Left renal cortex interstitium (tissue), 4 donors: Measurements from ENCODE around the gene ORAI2. TPM values are rescaled to one million over a fixed set of nuclear protein-coding genes. Genes with fewer than 3 reads are reported as not detected.
"Not testable (repeated sequence)": the region's sequence is repeated elsewhere in the genome, so short reads cannot be mapped to it uniquely, and the experiment has no call there.

Experiments used
- DNase-seq, 4 donors: peaks; one replicate each; pipeline ENCODE4 v3.0.0-alpha.2; 2013; ENCODE audit warnings: low read depth in 4 of 4, low spot score in 2 of 4, missing footprints in 1 of 4
- polyA plus RNA-seq, 4 donors: library from polyadenylated mRNA; unstranded; fragments of 120-200 nt; gene quantifications; one replicate each; pipeline ENCODE4 v1.2.1, GENCODE V29; 2013; ENCODE audit not compliant: insufficient read length in 4 of 4

Gene ORAI2
- polyA plus RNA-seq, 4 donors: 16.7 to 28.7 (median 22.5) TPM

GRCh38 chr7:102467581-102468477 lies 34.5 kb downstream of the ORAI2 start:
- DNase-seq: no peak

DNA sequence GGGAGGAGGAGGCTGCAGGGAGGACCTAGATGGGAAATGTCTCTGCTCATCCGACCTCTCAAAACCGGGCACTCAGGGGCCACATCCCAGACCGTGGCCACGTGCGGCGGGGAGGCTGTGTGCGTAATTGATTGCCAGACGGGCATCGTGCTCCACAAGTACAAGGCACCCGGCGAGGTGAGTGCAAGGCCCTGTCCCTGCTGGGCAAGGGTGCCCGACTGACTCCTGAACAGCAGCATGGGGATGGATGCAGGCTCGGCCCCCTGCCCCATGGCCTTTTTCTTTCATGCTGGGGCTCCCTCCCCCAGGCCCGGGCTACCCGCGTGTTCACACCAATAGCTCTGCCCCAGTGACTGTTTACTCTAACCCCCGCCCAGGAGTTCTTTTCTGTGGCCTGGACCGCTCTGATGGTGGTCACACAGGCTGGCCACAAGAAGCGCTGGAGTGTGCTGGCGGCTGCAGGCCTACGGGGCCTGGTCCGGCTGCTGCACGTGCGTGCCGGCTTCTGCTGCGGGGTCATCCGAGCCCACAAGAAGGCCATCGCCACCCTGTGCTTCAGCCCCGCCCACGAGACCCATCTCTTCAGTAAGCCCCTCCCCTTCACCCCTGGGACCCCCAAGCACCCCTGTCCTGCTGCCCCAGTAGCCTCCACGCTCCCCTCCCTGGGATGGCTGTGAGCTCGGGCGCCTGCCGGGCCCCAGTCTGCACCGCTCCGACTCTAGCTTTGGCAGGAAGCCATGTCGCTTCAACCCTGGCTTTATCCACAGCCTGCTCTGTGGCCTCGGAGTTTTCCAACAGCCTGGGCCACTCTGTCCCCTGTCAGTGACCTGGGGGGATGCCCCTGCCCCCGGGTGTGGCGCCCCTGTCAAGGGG lies 35.3 kb downstream of the ORAI2 start:
- no peak for DNase-seq

GRCh38 chr7:102469351-102469971 lies 36.1 kb downstream of the ORAI2 start:
- DNase-seq: no peak

- no peak for DNase-seq
Observed at GRCh38 chr7:102469972-102470825, 36.8 kb downstream of the ORAI2 start.

- no peak for DNase-seq
Observed at GRCh38 chr7:102471791-102472125, 38.4 kb downstream of the ORAI2 start.

GRCh38 chr7:102472126-102473041 lies 39.0 kb downstream of the ORAI2 start:
- DNase-seq: no peak

DNA sequence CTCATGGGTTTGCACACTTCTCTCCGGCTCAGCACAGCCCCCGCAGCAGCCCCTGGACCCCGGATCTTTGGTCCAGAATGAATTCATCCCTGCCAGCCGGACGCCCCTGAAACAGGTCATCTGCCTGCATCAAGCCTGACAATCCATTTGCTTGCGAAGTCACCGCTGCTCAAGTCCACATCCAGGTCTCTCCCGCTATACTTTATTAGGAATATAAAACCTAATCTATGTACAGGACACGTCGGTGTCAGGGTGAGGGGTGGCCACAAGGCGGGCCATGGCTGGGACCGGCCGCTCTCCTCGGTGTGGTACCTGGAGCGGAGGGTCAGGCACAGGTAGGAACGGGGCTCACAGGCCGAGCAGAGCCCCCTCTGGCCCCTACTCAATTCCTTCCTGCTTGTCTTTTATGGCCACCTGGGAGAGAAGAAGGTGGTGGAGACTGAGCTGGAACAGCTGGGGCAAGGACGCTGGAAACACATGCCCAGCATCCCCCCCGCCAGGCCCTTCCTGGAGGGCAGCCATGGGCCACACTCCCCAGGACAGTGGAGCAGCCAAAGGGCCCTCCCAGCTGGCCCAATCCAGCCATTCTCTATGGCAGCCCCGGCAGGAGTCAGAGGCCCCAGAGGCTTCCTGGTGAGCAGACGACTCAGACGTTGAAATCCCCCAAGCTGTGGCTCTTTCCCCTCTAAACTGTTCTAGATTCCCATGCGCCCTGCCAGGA lies 40.1 kb downstream of the ORAI2 start:
- no peak for DNase-seq

- DNase-seq: not testable (repeated sequence)
Observed at GRCh38 chr7:102474116-102474515, 40.7 kb downstream of the ORAI2 start.

GRCh38 chr7:102474736-102475435 lies 41.5 kb downstream of the ORAI2 start:
- not testable (repeated sequence) for DNase-seq

DNA sequence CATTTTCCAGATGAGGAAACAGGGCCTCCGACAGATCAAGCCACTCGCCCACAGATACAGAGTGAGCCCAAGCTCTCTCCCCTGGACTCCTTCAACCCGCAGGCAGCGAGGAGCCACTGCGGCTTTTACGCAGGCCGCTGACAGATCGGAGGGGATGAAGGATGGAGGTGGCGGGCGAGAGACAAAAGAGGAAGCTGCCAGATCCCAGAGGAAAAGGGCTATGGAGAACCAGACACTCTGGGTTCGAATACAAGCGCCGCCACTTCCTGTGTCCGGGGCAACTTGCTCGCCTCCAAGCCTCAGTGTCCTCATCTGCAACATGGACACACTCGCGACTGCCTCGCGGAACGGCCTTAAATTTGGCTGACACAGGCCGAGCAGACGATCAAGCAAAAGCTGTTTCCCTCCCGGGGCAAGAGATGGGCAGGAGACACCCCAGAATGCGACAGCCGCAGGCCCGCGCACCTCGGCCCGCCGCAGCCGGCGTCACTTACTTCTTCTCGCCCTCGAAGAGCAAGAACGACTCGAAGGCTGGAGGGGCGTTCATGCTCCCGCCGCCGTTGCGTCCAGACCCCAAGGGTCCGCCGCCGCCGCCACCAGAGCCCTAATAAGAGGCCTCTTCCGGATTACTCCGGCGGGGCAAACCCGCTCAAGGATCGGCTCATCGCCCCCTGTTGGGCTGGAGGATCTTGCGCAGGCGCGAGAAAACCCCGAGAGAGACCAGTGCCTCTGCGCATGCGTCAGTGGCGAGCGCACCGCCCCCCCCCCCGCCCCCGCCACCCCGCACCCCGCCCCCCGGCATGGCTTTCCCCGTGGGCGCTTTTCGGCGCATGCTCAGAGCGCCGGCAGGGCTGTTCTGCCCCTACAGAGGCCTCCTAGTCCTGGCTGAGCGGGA lies 45.2 kb downstream of the ORAI2 start, which contains the start of gene POLR2J:
POLR2J (minus strand) TSS at position 609 of the 895 bp plus-strand sequence; CDS start at position 547, 62 bp downstream.
- DNase-seq: peak in 2 of 4 donors; percentile 71 to 76

GRCh38 chr7:102479209-102479584 lies 45.8 kb downstream of the ORAI2 start:
- DNase-seq: not testable (repeated sequence)

DNA sequence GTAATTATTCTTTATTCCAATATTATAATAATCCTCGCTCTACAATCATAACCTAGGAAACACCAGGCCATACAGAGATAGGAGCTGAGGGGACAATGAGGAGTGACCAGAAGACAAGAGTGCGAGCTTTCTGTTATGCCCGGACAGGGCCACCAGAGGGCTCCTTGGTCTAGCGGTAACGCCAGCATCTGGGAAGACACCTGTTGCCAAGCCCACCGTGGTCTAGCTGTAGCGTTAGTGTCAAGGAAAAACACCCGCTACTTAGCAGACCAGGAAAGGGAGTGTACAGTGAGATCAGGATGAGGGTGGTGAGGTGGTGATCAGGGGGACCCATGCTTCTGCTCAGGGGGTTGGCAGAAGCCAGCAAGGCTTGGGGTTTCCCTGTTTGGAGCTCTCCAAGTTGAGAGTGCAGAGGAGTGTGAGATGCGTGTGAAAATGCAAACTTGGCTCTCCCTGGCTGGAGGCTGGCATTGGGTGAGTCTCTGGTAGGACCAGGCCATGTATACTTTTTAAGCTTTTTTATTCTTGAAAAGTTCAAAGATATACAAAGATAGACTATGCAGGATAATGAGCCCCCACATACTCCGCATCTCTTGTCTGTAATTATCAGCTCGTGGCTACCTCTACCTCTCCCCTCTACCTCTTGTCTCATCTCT lies 46.7 kb downstream of the ORAI2 start:
- not testable (repeated sequence) for DNase-seq

- DNase-seq: not testable (repeated sequence)
Observed at GRCh38 chr7:102481962-102482361, 48.6 kb downstream of the ORAI2 start.

GRCh38 chr7:102484317-102484716 lies 50.9 kb downstream of the ORAI2 start:
- DNase-seq: not testable (repeated sequence)

DNA sequence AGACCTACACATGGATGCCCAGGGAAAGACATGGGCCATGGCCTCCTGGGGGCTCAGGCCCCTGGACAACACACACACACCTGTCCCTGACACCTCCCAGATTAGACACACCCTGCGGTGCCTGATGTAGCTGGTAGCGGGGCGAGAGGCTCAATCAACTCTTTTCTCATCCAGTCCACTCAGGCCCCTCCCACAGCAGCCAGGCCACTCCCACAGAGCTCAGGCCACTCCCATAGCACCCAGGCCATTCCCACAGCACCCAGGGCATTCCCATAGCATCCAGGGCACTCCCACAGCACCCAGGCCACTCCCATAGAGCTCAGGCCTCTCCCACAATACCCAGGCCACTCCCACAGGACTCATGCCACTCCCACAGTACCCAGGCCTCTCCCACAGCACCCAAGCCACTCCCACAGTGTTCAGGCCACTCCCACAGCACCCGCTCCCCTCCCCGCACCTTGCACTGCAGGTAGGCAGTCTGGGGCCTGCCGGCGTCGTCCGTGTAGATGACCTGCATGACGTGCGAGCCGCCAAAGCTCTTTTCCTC lies 57.2 kb downstream of the ORAI2 start:
- DNase-seq: not testable (repeated sequence)
